ENCODE data around the gene CSRNP3.
"Not testable (repeated sequence)": the region's sequence is repeated elsewhere in the genome, so short reads cannot be mapped to it uniquely, and the experiment has no call there.

The CSRNP3 gene

DNA sequence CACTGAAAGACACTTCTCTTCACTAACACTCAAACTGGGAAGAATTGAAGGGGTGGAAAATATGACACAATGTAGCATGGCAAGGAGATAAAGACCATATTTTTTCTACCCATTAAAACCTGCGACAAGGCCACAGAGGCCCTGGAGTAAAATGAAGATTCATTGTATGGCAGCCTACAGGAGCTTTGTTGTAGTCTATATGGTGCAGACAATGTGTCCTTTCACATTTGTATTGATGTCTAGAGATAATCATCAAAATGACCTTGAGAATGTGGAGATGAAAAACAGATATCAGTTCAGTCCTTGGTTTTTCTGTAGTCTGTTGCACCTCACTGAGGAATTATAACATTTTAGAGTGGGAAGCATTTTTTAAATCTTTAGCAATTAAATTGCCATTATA is 80.1 kb downstream of the CSRNP3 start:
- DNase-seq = no peak

DNA sequence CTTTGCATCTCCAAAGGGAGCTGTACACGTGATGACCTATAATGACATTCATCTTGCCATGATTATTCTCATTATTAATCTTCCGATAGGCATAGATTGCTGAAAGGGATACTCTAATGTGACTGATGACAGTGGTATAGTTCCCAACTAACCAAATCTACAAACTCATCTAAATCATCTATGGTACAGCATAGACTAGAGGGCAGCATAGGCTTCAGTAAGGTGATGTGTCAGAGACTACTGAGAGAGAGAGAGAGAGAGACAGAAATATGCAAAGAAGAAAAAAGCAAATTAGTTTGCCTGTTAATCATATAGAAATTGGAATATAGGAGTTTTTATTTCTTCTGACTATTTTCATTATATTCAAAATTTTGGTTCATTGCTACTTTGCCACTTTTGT is 89.3 kb downstream of the CSRNP3 start:
- no peak for DNase-seq

GRCh38 chr2:165560377-165560988 is 91.0 kb downstream of the CSRNP3 start:
- DNase-seq = no peak

DNA sequence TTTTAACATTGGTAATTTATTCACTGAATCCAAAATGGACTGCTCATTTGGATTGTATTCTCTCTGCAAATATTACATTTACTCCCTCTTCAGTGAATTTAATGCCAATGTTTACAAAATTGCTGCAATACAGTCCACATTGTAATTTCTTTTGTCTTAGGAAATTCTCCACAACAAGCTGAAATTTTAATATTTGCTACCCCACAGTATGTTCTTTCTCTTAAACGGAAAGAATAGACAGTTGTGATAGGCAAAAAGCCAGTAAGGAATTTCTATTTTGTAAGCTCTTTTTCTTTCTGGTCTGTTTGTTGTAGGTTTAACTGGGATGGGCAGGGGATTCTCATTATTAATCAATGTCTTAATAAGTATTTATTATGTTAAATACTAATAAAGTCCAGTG is 92.0 kb downstream of the CSRNP3 start:
- DNase-seq = no peak

GRCh38 chr2:165562233-165562632 is 92.7 kb downstream of the CSRNP3 start:
- no peak for DNase-seq

- DNase-seq = no peak
These were observed 94.1 kb downstream of the CSRNP3 start for GRCh38 chr2:165563468-165564225.

- no peak for DNase-seq
These were observed 96.5 kb downstream of the CSRNP3 start for GRCh38 chr2:165566008-165566407.

GRCh38 chr2:165567273-165567672 is 97.8 kb downstream of the CSRNP3 start:
- DNase-seq = no peak

DNA sequence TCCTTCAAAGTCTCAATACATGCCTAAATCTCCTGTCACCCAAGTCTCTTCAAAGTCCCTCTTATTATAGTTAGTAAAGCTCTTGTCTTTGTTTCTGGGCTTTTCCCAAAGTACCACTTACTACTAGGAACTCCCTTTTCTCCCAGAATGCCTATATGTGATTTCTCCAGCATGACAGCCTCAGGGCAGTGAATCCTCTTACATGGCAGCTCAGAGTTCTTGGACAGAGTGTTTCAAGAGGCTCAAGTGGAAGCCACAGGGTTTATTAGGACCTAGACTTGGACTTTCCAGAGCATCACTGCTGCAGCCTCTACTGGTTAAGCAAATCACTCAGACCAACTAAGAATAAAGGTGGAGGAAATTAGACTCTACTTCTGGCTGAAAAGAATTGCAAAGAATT is 98.9 kb downstream of the CSRNP3 start:
- DNase-seq = no peak

DNA sequence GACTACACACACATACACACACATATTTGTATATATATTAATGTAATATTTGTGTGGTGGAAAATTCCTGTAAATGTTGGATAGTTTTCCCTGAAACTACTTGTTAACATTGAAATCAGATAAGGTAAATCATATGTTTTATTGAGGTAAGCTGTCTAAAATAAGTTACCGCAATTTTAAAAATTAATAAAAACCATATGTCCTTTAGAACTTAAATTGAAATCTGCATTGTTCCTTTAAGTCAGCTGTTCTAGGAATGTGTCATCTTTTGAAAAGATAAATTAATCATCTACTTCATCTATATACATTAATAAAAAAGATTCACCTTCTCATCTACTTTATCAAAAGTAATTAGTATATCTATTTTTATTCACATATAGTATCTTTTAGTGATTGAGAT is 102.0 kb downstream of the CSRNP3 start:
- DNase-seq = no peak

DNA sequence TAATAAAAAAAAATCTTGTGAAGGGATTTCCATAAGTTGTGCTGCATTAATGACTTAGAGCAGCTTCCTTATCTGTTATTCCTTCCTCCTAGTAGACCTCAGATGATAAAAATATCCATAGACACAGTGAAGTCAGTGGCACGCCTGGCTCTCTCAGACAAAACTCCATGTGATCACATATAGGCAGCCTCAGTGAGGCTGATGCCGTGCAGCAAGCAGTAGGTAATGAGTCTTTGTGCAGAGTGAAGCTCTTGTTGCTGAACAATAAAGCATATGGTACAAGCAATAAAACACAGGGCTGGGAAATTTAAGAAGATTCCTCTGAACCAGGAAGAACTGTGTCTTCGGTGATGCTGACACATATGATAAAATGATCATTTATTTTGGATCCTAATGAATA is 102.7 kb downstream of the CSRNP3 start:
- peak; percentile 60 for DNase-seq

DNA sequence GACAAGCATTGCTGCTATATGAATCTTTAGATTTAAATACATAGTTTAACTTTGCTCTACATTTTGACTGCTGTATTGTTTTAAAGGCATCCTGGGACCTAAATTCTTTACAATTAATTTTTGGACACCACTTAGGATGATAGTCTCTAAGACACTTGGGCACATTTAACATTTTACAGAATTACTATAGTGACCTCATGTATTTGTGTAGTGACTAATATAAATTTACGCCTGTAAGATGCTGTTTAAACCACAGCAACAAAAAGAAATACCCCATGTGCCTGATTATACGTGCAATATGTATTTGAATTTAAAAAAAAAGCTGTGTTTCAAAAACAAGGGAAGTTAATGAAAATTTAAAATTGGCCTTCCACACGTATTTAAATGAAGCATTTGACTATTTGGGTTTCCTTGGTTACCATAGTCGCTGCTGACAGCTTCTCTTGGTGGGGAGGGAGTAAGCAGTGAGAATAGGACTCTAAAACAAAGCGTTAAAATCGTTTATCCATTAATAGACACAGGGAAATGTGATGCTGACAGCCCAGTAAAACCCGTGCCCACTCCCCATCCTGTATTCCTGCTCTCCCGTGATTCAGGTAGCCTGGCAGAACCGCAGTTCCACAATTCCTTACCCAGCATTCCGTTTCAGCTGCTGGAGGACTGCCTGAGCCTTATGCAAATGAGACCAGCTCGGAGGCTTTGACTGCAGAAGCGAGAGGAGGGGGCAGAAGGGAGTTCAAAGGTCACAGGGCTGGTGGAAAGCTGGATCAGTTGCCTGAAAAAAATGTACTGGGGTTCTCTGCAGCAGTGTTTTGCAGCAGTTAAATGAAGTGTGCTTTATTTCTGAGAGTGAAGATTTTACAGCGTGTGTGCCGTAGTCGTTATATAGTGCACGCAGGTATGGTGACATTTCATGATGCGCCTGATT is 104.3 kb downstream of the CSRNP3 start:
- peak; percentile 70 for DNase-seq

DNA sequence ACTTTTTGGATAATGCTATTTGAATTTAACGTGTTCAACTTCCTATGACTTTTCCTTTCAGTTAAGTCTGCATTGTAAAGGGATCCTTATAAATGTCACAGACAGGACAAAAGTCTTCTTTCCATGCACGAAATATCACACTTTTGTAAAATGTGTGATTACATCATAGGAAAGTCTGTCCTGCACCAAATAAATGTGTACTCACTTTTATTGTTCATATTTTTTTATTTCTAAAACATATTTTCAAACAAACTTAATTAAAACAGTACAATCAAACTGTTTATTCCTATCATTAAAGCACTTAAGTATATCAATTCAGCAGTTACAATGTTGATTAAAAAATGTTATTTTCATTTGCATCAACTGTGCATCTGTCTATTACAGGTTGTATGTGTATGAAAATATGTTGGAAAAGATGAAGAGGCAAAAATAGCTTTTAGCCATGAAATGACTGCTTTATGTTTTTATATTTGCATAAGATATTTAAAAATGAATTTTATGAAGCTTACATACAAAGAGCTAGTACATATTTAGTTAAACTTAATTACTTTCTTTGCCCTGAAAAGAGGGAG is 105.6 kb downstream of the CSRNP3 start:
- DNase-seq = no peak

- no peak for DNase-seq
These were observed 107.1 kb downstream of the CSRNP3 start for GRCh38 chr2:165576409-165577154.

DNA sequence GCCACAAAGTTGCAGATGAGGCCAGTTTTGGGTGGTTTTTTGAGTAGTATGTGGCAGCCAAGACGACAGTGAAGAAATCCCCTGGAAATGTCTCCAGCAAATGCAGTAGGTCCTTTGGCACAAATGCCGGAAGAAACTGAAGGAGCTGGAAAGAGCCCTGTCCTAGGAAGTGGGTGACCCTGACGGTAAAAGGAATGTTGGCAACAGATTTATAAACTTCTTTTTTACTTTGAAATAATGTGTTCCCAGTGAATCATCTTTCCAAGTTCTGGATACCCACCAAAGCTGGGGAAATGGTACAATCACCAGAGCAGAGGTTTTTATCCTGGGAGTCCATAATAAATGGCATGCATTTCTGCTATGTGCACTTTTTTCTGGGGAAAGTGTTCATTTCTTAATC is 112.9 kb downstream of the CSRNP3 start:
- no peak for DNase-seq

DNA sequence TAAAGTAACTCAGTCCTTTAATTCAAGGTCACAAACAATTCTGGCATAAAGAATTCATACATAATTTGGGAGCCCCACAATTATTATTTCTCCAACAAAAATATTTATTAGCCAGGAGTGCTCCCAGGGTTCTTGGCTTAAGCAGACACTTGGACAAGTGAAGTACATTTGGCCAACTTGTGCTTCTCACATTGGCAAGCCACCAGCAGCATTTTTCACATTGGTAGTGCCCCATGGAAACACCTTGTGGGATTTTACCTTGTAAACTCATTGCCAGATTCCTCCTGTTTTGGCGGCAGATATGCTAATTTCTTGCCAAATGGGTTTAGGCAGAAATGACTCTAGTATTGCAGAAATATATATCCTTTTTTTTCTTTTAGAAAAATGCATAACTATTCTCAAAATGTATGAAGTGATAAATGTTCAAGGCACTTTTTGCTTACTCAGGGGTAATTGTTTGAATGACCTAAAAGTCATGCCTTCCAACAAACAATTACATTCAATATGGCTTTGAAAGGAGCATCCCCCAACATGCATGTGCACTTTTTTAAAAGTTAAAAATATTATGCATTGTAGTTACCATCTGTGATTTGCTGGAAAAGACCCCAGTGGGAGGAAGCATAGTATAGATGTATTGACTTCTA is 113.5 kb downstream of the CSRNP3 start:
- no peak for DNase-seq

DNA sequence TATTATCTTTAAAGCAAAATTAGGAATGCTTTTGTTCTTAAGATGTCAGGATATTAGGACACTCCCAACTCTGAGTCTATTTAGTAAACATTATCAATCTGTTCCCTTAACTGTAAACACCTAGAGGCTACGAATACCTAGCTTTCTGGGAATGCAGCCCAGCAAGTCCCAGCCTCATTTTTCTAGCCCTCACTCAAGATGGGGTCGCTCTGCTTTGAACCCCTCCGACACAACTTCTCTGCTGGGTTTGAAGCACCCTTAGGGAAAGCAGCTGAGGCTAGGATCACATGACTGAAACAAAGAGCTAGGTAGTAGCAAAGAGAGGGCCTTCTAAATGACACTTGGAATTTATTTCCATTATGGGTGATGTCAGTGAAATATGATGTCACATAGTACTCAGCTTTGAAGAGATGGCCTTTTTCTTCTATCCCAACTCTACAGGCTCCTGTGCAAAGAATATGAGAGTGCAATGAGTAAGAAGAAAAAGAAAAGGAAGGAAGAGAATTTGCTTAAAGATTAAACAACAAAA is 114.7 kb downstream of the CSRNP3 start:
- DNase-seq = no peak

GRCh38 chr2:165586019-165586418 is 116.5 kb downstream of the CSRNP3 start:
- DNase-seq = no peak

DNA sequence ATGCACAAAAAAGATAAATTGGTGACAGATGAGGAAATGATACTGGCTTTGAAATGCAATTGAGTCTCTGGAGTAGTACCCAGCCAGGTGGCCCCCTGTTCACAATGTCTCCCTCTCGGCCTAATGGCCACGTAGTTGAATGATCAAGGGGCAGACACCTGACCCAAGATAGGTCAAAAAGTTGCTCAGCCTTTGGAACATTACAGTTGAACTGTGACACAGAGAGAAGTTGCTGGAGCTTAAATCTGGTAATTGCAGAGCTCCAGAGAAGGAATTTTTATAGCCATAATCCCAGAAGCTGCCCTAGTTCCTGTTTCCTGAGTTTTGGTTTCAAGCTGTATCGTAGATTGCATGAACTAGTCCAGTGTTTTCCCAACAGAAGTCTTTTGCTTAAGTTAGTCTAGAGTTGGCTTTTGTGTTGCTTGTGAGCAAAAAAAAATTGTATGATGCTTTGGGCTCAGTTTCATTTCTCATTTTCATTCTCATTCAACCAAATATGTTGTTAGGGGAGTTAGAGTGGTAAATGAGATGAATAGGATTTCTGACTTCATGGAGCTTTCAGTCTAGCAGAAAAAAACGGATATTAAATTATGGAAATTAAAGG is 117.9 kb downstream of the CSRNP3 start:
- DNase-seq = no peak

- DNase-seq = not testable (repeated sequence)
These were observed 121.5 kb downstream of the CSRNP3 start for GRCh38 chr2:165590999-165591398.

- no peak for DNase-seq
These were observed 123.6 kb downstream of the CSRNP3 start for GRCh38 chr2:165593081-165593480.

All from NCI-H1436 treated with DMSO at 0.1 percent for 48 hours (cell line).